GM18498 (cell line): Measurements from ENCODE around the gene USP15.
"Not testable (repeated sequence)": the region's sequence is repeated elsewhere in the genome, so short reads cannot be mapped to it uniquely, and the experiment has no call there.

Source experiments
- ATAC-seq: cut with Tn5 transposase; IDR thresholded peaks from one replicate; pipeline ENCODE4 v1.9.1; 2021; ENCODE audit warnings: mild to moderate bottlenecking, moderate library complexity; ENCODE audit not compliant: unreplicated experiment

The USP15 gene

GRCh38 chr12:62365846-62366245 is 105.6 kb downstream of the USP15 start:
- not testable (repeated sequence) for ATAC-seq

- not testable (repeated sequence) for ATAC-seq
Observed at GRCh38 chr12:62368430-62369223, 108.4 kb downstream of the USP15 start.

DNA sequence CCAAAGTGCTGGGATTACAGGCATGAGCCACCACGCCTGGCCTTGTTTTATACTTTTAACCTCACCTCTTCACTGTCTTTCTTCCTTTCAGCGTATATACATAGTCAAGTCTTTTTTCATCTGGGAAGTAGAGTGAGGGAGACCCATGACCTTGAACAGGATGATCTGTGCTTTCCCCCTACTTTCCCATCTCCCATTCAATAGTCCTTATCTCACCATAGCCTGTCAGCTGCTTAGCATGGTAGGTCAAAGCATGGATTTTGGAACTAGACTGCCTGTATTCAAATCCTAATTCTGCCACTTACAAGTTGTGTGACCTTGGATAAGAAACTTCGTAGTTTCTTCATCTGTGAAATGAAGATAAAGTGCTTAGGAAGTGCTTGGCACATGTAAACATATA is 110.0 kb downstream of the USP15 start:
- no peak for ATAC-seq

- ATAC-seq = no peak
Observed at GRCh38 chr12:62371661-62372060, 111.5 kb downstream of the USP15 start.

- no peak for ATAC-seq
Observed at GRCh38 chr12:62372134-62372533, 111.9 kb downstream of the USP15 start.

DNA sequence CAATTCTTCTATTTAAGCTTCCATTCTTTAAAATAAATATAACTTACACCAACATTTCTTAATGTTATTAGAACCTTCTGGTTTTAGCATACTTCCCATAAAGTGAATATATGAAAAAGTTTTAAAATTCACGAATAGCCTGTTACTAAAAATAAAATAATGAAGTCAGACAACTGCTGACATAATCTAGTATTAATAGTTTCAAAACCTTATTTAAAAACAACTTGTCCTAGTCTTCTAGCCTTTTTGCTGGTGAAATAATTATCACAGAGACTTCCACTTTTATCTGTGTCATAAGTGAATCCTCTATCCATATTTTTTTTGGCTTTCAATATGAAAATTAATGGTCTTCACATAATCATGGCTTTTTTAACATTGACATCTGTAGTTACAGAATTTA is 112.6 kb downstream of the USP15 start:
- ATAC-seq = no peak

GRCh38 chr12:62375603-62376002 is 115.4 kb downstream of the USP15 start:
- ATAC-seq = no peak

- ATAC-seq = no peak
Observed at GRCh38 chr12:62379026-62379722, 119.0 kb downstream of the USP15 start.

GRCh38 chr12:62379723-62380045 is 119.5 kb downstream of the USP15 start:
- ATAC-seq = no peak

GRCh38 chr12:62382526-62382925 is 122.3 kb downstream of the USP15 start:
- no peak for ATAC-seq

DNA sequence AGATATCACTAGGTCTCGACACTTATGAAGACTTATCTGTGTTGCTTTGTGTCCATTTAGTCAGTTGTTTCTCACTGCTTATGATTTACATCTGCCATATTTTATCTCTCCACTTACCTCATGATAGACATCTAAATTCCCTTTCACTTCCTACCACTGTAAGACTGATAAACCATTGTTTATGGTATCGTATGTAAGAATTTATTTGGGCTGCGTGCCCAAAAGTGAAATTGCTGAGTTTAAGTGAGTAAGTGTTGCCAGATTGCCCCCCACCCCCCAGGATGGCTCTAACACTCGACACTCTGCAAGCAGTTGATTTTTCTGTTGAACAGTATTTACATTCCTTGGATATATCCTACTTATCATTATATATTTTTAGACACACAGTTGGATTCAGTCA is 136.5 kb downstream of the USP15 start:
- no peak for ATAC-seq

- ATAC-seq = no peak
Observed at GRCh38 chr12:62400135-62400534, 139.9 kb downstream of the USP15 start.

DNA sequence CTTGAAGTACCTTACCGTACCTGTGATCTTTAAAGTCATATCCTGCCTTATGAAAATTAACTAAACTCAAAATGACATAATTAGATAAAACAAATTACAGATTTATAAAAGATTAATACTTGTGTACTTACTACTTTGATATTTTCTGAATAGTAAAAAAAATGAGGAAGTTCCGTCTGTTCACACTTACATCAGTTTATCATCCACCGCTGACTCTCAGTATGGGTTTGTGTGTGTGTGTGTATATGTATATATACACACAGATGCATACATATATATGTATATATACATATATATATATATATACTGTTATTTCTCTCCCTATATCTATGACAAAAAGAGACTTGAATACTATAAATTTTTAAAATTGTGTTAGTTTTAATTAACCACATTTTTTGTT is 141.4 kb downstream of the USP15 start:
- ATAC-seq = no peak

- no peak for ATAC-seq
Observed at GRCh38 chr12:62403031-62403430, 142.8 kb downstream of the USP15 start.

- no peak for ATAC-seq
Observed at GRCh38 chr12:62407587-62407986, 147.4 kb downstream of the USP15 start.

- no peak for ATAC-seq
Observed at GRCh38 chr12:62409068-62409467, 148.9 kb downstream of the USP15 start.

DNA sequence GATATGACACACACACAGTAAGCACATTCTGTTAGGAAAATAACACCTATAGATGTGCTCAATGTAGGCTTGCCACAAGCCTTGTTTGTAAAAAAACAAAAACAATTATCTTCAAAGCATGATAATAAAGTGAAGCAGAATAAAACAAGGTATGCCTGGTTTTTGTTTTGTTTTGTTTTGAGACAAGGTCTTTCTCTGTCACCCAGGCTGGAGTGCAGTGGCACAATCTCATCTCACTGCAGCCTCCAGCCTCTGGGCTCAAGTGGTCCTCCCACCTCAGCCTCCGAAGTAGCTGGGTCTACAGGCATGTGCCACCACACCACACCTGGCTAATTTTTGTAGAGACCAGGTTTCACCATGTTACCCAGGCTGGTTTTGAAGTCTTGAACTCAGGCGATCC is 154.0 kb downstream of the USP15 start:
- ATAC-seq = no peak

- ATAC-seq = no peak
Observed at GRCh38 chr12:62426089-62426488, 165.9 kb downstream of the USP15 start.

- no peak for ATAC-seq
Observed at GRCh38 chr12:62429457-62429856, 169.3 kb downstream of the USP15 start.

GRCh38 chr12:62434494-62435302 is 174.5 kb downstream of the USP15 start:
- ATAC-seq = peak; percentile 36

DNA sequence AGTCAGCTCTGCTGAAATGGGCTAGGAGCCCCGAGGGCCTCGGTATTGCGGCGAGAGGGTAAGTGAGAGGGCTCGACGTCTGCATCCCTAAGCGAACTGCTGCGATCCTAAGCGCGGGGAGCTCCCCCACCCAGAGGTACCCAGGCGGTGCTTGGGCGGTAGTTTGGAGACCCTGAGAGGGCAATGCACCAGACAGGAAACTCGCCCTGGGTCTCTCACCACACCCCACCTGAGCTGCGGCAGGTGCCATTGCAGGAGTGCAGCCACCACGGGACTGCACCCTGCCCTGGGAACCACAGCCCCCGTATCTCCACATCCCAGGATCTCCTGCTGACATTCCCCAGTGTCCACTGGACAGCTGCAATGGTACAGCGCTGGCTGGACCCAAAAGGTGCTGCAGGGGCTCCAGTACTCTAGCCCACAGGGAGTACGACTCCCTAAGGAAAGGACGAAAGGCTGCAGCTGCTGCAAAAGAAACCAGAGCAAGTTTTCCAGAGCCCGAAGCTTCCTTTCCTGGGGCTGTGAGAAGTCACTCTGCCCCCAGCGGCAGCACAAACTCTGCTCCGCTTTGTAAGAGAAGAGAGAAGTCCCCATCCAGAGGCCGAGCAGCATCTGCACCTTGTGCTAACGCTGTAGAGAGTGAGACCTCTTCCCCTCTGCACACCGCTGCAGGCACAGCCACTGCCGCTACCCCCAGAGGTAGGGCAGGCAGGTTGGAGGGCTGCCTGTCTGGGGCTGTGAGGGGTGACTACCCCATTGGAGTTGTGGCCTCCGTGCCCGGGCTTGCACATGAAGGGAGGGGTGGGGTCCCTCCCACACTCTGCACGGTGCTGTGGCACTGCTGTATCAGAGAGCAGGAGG is 175.3 kb downstream of the USP15 start:
- peak; percentile 66 for ATAC-seq
